PFSK-1 (cell line): Measurements from ENCODE around the gene UPF1.

Source experiments
- FOXP2 ChIP-seq: optimal IDR thresholded peaks from 2 replicates; pipeline ENCODE3; 2011; ENCODE audit warnings: borderline replicate concordance, control low read depth, inconsistent platforms; ENCODE audit not compliant: insufficient read depth; ENCODE audit errors: extremely low read length, extremely low read depth
- POLR2AphosphoS5 ChIP-seq: IDR thresholded peaks from 2 replicates; pipeline ENCODE4 v1.6.1; 2012; ENCODE audit warnings: low read depth, mild to moderate bottlenecking, control low read depth, low read length, moderate library complexity
- REST ChIP-seq, 2 experiments: IDR thresholded peaks; 2 replicates each; pipeline versions ENCODE4 v1.6.1 to v1.8.0; 2011 to 2012; ENCODE audit warnings: low read depth in 2 of 2, low read length in 2 of 2, control low read depth in 1 of 2, inconsistent platforms in 1 of 2, mild to moderate bottlenecking in 1 of 2, moderate library complexity in 1 of 2; ENCODE audit not compliant: insufficient read depth in 1 of 2
- SIN3A ChIP-seq: IDR thresholded peaks from 2 replicates; pipeline ENCODE4 v1.6.1; 2012; ENCODE audit warnings: mild to moderate bottlenecking, low read length, moderate library complexity, borderline replicate concordance; ENCODE audit not compliant: insufficient read depth
- TAF1 ChIP-seq: IDR thresholded peaks from 2 replicates; pipeline ENCODE4 v1.6.1; 2012; ENCODE audit warnings: low read length, control low read depth, borderline replicate concordance; ENCODE audit not compliant: insufficient read depth

UPF1 gene

DNA sequence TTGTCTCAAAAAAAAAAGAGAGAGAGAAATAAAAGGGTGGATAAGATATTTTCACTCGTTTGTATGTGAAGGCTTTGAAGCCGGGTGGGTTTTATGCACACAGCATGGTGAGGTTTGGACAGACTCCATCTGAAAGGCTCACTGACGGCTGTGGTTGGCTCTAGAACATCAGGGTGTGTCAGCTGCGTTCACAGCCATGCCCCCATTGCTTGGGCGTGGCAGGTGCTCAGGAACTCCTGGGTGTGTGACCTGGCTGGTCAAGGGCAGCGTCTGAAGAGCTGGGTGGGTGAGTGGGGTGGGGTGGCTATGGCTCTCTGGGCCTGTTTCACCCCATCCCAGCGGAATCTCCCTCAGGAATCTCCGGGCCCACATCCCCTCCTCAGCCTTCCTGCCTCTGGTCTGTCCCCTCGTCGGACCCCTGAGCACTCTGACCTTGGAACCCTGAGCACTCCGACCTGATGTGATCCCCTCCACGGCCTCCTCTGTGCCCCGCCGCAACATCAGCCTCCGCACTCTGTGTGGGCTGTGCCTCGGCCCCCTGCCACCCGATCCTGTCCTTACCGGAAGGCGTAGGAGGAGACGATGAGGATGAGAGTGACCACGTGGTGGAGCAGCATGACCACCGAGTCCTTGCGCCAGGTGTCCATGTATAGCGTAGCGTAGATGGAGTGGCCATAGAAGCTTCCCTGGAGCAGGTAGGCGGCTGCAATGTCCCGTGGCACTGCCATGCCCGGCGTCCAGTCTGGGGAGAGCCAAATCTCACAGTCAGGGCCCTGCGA lies 52.0 kb downstream of the UPF1 start:
- TF ChIP-seq SIN3A (no peak), REST (IDR thresholded peaks at IDR 0.05; ENCODE audit: insufficient read depth in 1 of 2, low read depth in 2 of 2, low read length in 2 of 2) (no peak), FOXP2 (no peak), POLR2AphosphoS5 (no peak), TAF1 (no peak)

DNA sequence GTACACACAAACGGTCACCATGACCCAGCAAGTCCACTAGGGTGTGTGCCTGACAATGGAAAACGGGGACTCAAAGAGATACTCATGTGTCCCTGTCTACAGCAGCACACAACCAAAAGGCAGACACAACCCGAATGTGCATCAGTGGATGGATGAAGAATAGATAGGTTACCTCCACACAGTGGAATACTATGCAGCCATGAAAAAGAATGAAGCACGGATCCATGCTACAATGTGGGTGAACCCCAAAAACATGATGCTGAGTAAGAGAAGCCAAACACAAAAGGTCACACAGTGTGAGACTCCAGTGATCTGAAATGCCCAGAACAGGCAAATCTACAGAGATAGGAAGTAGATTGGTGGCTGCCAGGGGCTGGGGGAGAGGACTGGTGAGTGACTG lies 55.2 kb downstream of the UPF1 start:
- TF ChIP-seq REST (IDR thresholded peaks at IDR 0.05; ENCODE audit: insufficient read depth in 1 of 2, low read depth in 2 of 2, low read length in 2 of 2) (no peak), POLR2AphosphoS5 (no peak)

- no peak for TF ChIP-seq FOXP2
- no peak for TF ChIP-seq REST (IDR thresholded peaks at IDR 0.05; ENCODE audit: insufficient read depth in 1 of 2, low read depth in 2 of 2, low read length in 2 of 2)
- no peak for TF ChIP-seq SIN3A
- no peak for TF ChIP-seq POLR2AphosphoS5
- TF ChIP-seq TAF1 = no peak
Observed at GRCh38 chr19:18889949-18890745, 58.4 kb downstream of the UPF1 start.

DNA sequence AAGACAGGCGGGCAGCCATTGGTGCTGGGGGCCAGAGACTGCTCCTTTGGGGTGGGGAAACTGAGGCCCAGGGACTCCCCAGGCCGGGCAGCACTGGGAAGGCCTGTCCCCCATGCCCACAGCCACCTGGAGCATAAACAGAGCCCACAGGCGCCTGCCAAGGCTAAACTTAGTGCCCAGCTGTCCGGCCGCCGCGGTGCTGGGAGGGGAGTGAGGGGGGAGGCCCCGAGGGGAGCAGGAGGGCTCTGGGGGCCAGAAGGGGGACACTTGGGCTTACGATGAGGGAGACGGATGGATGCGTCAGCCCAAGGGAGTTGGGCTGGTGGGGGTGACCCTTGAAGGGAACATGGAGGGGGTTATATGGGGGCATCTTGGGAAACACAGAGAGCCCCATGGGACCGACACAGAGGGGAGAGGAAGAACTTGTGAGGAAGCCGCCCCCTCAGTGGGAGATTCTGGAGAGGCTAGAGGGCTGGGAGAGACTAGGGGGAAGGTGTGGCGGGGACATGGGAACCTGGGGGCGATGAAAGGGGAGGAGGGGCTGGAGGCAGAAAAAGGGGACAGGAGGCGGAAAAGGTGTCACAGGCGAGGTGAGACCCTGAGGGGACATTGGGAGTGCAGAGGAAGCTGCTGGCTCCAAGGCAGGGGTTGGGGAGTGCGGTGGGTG lies 62.0 kb downstream of the UPF1 start:
- TF ChIP-seq FOXP2 = no peak

DNA sequence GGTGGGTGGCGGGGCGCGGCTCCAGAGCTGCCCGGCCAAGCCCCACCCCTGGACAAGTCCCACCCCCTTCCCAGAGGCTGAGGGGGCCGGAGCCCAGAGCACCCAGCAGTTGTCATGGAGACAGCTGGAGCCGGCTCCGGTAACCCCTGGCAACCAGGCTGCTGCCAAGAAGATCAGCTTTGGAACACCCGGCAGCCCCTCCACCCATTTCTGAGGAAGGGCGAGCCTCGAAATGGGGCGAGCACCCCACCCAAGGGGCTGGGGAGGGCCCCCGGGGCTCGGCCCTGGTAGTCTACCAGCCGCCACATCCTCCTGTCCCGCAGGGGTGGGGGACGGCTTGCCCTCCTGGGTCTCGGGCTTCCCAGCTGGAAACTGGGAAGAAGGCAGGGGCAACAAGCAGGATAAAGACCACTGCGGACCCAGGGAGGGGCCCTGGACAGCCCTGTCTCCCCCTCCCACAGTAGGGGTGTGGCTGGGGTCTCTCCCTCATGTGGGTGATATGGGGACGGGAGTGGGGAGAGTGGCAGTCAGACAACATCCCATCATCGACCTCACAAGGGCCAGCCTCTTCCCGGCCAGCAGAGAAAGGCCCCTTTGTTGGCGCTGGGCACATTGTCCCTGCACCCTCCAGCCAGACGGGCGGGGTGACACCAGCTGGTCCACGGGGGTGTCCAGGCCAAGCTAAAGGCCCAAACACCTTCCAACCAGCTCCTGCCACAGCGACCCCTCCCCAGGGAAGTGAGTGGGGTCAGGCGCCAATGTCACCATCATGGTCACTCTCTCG lies 62.7 kb downstream of the UPF1 start:
- TF ChIP-seq TAF1 (no peak), POLR2AphosphoS5 (no peak), REST (IDR thresholded peaks at IDR 0.05; ENCODE audit: insufficient read depth in 1 of 2, low read depth in 2 of 2, low read length in 2 of 2) (no peak), FOXP2 (no peak), SIN3A (no peak)
